DMS153 treated with DMSO at 0.1 percent for 48 hours (cell line): ENCODE measurements around the gene PBX1.
A peak's percentile ranks its signal among the peaks of the same experiment; 100 is the strongest.

ENCODE experiments used
- DNase-seq: peaks from one replicate; lab custom pipeline; 2025; ENCODE audit not compliant: unreplicated experiment; lab: John Stamatoyannopoulos, UW

PBX1 gene

DNA sequence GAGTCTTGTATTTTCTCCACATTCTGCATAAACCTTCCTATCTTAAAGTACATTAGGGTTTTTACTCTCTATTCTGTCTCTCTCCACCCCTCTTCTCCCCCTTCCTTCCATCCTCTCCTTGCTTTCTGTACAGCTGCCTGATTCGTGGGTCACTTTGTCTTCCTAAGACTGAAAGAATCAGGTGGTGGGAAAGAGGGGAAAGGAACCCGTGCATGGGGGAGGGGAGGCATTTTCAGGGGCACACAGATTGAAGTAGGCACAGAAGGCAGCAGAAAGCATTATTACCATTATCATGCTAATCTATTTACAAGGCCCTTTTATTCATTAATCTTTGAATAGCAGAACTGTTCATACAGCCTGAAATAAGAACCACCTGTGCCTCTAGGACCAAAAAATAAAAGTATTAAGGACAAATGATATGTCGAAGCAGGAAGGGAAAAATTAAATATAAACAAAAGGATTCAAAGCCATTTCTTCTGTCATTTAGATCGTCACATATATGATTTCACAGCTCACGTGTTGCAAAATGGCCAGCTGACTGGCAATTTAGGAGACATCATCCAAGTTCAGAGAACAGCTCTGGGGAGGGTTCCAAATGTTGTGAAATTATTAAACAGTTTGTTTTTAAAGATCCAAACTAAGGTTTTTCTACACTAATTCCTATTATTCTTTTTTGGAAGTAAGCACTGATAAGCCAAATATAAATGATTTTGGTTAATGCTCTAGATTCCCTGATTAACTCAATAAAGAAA lies 154.6 kb downstream of the PBX1 start:
- DNase-seq: no peak

DNA sequence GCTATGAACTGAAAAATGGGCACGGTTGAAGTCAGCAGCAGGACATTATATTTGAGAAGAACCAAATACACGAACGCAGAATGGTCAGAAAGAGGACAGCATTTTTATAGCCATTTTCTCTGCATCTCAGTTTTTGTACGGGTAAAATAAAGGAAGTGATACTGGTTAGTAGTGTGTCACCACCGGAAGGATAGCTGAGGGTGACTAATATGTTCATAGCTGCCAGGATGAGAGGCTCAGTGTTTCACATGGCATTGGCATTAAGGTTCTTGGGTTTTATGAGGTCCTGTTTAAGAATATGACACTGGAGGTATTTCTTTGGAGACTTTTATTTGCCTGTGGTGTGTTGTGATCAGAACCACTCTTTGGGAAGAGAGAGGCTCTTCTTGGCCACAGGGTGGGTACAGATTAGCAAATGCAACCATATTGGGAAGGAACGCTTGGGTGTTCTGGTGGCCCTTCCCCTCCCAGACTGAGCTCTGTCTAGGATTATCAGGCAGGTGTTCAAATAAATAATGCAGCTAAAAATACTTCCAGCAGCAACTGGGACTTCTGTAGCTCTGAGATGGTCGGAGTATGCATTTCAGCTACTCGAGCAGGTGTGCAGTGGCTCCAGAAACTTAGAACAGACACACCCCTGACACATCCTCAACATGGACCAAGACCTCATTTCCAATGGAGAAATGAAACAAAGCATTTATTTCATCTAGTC lies 158.2 kb downstream of the PBX1 start:
- DNase-seq: no peak

DNA sequence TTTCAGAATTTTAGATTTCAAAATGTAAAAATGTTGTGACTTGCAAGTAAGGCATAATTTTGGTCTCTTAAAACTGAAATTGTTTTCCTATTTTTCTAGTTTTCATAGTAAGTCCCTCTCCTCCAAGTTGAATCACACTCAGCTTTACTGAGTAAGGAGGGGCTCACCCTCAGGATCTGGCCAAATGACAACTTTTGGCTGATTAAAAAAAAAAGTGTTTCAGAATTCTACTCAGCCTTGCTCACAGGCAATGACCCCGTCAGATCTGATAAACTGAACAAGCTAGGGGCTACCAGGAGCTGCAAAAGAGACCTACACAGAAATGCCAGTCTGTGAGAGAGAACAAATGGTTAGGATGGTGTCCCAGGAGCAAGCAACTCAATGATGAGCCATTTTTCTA lies 159.8 kb downstream of the PBX1 start:
- no peak for DNase-seq

DNA sequence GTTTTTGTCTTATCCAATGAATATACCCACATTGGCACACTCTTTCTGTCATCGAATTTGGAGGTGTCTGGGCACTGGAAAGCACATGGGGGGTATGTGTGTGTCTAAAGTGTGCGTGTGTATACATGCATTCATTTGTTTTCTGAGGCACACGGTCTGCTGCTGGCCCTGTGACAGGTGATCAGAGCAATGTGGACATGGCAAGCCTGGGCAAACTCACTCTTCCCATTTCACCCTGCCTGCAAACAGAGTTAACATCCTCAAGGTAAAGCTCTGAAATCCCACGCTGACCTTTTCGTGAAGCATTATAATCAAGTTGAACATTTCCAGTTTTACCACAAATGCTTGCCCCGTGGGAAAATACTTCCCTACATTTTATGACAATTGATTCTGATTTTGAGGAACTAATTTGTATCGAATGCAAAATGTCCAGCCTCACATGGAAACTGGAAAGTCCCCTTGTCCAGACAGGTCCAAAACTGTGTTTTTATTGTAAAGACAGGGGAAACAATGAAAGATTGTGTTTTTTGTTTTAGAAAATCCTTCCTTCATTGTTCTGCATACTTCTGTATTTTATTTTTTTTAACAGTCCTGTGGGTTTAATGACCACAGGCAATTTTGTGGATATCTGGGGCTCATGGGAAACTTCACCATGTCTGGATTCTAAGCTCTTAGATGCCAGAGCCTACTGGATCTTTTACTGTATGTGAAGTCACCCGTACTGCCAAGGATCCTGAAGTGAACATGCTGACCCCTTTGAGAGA lies 160.9 kb downstream of the PBX1 start:
- peak; percentile 66 for DNase-seq

DNA sequence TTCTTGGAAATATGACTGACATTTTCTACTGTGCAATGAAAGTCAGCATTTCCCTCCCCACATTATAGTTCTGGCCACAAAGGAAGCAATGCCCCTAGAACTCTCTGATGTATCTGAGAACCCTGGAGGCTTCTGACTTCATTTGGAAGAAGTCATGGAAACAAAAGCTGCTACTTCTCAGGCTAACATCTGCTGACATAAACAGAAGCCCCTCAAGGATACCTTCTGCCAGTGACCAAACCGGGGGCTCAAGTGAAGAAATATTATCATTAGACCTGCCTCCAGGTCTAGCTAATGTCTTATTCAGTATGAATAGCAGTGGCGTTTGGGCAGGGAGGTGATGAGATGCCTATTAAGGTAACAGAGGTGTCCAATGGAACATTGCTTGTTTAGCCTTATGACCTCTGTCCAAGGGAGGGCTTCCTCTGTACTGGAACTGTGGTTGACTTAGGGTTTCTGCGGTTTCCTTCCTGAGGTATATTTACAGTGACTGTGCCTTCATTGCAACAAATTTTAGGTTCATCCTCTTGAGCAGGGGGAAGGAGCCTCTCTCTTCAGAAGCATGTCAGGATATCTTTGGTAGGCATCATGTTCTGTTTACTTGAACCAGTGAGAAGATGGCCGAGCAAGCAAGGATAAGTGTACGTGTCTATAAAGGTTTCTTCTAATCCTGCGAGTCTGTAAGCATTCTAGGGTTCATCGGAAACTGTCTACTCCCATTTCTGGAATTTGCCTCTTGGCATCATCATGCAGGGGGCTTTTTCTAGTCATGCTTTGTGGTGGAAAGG lies 161.7 kb downstream of the PBX1 start:
- no peak for DNase-seq

DNA sequence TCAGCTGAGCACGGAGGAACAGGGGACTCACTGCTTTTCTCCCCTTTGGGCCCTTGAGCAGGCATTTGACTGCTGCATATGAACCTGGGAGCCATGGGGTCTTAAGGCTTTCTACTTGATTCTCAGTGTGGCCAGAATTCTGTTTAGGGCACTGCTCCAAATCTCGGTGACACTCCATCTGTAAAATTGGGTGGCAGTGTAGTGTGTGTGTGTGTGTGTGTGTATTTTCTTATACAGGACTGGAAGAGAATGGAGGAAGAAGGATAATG lies 162.2 kb downstream of the PBX1 start:
- DNase-seq: no peak

DNA sequence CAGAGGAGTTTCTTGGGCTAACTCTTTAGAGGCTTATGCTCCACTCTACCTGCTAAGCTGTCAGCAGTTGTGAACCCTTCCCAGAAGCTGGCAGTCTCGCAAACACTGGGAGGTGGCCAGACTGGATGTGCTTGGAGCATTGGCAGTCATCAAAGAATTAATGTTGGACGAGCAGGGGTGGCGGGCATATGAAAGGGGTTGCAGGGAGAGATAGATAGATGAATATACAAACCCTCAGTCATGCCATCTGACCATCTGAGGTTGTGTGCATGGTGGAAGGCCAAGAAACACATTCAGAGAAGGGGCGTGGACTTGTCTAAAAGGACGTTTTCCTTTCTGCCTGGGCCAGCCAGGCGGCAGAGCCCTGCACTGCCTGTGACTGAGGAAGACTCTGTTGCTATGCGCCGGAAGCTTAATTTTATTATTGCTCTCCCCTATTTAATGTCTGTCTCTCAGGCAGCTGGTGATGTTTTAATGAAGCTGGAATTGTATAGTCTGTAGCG lies 164.4 kb downstream of the PBX1 start:
- DNase-seq: peak; percentile 73

DNA sequence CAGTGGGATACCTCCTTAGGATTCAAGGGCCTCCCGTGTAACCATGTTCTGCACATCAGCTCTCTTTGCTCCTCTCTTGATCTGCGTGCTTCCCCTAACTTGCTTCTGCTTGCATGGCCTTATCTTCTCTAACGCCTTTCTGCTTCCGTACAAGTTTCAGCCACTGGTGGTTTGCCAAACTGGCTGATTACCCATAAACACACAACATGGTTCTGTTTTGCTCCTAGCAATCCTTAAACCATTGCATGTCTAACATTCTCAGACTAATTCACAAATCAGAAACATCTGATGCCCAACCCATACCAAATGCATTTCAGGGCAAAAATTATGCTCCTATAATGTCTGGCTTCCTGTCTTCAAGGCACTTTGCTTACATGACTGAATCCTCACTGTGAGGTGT lies 166.4 kb downstream of the PBX1 start:
- DNase-seq: no peak

DNA sequence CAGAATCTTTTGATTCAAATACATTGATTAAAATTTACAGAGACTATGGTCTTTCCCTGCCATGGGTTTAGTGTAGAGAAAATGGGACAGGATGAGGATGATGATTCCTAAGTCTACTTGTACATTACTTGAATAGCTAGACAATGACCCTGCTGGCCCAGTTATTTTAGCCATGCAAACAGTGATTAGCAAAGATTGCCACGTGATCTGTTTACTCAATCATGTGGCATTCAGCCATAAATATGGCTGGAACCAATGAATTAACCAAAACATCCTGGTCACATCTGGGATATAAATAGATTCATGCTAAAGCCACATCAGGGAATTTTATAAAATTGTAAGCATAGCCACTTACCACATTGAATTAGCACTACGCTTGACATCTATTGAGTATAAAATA lies 167.3 kb downstream of the PBX1 start:
- no peak for DNase-seq

DNA sequence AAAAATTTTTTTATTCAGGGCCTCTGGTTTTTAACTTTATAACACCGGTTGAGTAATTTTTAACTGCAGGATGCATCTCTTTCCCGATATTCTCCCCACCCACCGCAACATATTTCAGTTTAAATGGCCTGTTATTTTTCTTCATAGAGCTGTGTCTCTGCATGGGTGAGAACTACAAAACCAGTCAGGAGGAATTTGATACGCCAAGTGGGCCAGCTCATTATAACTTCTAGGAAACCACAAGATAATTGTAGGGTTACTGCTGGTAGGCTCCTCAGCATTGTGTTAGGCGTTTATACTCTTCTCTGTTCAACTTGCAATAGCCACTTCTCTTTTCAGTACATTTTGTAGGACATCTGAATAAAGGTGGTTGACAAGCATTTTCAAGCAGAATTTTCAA lies 169.7 kb downstream of the PBX1 start:
- no peak for DNase-seq

DNA sequence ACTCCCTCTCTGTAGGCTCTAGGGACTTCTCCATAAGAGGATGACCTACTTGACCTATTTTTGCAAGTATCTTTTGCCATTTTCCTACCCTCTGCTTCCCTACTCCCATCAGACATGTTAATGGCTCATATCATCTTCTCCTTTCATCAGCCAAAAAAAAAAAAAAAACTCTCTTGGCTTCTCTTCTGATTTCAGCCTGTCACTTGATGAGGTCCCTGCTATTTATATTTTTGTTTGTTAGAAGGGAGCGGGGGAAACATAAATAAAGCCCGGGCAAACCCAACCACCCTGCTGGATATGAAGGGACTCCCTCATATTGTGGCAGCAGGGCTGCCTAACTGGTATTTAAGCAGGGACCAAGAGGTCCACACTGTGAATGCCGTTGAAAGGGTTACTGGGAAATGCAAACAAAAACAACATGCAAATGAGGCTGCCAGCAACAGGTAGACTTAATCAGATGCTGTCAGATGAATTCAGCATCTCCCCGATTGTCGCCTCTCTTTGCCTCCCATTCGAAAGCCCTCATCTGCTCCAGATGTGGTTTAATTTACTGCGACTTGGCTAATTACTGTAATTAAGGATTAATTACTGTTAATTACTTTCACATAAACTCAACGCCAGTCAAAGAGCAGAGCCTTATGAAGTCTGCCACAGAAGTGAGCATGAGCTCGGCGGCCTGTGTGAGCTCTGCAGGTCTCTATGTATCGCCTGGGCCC lies 172.3 kb downstream of the PBX1 start:
- no peak for DNase-seq

DNA sequence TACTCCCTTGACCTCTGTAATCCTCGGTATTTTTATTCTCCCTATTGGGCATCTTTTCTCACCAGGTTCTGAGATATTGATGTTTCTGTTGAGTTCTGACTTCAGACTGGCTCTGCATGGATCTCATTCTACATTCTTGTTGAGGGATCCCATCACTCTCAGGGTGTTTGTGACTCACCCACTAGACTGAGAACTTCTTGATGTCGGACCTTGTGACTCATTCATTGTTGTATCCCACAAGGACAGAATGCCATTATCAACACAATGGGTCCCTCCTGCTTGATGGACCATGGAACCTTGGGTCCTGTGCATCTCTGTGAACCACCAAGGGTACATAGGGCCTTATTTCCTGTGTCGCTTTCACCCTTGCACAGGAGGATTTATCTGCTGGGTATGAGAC lies 174.1 kb downstream of the PBX1 start:
- no peak for DNase-seq

DNA sequence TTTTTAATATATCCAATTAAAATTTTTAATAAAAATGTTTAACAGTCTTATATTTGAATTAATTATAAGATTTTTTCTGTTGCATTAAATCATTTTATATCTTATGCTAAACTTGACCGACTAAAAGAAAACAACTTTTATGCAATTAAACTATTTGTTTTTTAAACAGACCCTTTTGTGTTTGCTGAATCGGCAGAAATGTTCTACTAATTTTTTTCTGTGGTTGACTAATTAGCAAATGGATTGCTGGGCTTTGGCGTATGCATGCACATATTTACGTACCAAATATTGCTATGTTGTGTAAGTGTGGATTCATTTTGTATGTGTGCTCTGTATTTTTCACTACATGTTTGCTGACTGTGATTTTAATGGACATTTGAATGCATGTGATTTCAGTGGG lies 174.8 kb downstream of the PBX1 start:
- DNase-seq: no peak

DNA sequence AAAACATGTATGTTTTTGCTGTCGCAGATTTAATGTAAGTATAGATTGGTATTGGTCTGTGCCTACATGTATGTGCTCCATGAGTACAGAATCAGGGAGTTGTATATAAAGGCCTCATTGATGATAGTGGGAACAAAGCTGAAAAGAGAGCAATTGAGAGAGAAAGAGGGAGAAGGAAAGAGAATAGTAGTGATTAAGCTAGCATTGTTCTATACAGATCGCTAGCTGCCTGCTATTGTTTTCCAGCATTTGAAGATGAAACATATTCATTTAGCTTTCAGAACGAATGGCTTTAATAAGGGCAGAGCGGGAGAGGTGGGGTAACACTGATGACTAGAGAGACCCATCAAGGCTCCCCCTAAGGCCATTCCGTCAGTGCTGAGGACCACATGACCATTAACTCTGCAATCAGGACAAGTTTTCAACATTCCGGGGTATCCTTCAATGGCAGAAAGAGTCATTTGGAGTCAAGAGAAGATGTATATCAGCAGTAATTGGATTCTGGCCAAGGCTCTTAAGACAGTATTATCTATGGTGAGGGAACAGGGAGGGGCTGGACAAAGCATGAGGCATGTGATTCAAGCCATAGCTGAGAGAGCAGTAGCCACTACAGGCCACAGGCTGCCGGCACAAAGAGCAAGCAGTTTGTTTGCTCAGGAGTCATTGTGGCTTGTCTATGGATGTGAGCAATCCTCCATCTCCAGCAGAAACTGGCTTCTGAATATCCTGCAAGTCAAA lies 176.5 kb downstream of the PBX1 start:
- peak; percentile 60 for DNase-seq

DNA sequence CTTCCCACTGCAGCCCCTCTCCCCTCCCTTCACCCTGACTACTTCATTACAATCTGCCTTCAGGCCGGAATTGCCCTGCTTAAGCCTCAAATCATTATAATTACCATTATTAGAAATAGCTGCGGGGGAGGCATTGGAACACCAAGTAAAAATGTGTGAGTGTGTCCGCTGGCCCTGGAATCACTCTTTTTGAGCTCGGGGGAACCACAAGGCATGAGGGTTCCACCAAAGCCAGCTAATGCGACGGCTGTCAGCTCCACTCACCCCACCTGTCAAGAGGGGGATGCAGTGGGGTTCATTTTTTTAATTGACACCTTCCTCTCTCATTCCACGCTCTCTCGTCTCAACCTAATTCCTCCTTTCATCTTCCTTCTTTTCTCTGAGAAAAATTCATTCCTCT lies 177.2 kb downstream of the PBX1 start:
- no peak for DNase-seq

DNA sequence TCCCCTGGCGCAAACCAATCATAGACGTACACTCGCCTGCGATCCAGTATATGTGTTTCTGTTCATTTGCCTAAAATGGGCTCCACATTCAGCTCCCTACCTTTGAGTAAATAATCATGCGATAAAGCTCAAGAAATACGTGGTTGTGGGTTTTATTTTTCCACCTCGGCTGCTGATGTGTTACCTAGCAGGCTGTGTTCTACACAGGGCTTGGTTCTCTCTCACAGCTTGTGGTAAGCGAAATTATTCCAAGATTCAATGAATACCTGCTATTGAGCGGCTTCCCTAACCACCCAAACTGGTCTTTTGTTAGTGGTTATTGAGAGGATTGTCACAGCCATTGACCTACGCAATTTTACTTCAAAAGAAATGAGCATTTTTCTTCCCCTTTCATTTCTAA lies 180.2 kb downstream of the PBX1 start:
- no peak for DNase-seq

DNA sequence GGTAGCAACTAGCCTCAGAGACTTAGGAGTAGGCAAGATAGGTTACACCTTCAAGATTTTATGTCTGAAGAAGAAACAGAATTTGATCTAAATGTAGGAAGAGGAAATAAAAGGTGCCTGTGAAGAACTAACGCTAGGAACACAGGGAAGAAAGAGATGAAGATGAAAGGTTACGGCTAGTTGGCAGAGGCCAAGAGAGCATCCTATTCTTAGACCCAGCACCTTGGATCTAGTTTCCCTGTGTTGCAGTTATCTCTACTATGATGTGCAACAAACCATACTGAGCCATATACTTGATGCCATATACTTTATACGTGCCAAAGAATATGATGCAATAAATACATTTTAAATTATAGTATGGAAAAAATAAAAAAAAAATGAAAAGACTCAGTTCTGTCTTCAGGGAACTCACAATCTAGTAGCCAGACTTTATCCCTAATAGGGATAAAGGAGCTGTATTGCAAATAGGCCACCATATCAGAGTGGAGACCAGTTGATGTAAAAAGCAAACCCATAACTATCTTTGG lies 181.1 kb downstream of the PBX1 start:
- DNase-seq: no peak

DNA sequence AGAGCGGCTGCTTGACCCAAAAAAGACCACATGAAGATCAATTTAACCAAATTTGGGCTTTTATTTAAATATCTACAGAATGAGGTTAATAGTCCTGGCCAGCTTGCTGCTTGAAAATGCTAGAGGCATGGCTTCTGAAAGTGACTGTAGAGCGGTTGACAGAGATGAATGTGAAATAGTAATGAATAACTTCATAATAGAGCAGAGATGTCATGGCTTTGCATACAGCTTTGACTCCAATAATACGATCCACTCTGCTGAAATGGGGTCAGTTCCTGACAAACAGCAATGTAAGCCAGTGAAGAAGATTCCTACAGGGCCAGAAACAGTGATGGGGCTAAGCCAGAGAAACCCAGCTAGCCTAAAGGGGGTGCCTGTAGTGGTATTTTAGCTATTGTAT lies 183.8 kb downstream of the PBX1 start:
- no peak for DNase-seq

DNA sequence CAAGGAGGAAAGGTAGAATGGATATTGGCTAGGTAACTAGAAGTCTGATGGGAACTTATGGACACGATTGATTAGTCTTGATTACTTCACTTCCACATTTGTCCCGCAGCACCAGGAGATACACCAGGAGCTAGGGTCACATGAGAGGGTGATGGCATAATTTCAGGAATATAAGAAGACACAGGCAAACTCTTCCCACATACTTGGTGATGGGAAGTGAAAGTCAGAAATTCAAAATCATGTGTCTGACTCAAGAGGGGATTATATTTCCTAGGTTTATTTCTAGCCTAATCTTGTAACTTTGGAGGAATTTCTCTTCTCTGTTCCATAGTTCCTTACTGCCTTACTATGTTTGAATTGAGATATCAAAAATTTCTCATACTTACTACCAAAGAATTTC lies 185.0 kb downstream of the PBX1 start:
- DNase-seq: no peak

DNA sequence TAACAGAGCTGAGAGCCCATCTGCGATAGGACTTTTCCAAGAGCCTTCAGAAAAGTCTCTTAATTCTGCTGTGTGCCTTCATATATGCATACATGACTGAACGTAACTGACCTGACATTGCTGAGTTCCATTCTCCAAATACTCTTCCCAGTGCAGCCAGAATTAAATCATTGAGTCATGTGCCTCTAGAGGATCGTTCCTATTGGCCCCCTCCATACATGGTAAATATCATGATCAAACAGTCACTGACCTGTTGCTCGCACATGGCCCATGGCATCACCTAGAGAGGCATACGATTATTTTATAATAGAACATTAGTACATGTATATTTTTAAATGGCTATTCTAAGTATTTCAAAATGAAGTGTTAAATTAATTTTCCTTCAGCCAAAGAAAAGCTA lies 186.8 kb downstream of the PBX1 start:
- DNase-seq: no peak
